ENCODE measurements around the gene NUDT14.

The NUDT14 gene

GRCh38 chr14:105123064-105123665 lies 57.9 kb downstream of the NUDT14 start:
- ChIA-PET CTCF (no interaction called here), POLR2A (ENCODE audit: low non-redundant PET) (no interaction called here)
- DNase-seq (ENCODE audit: low spot score) = no peak
- no peak overlapping the region for H3K27ac ChIP-seq
- no peak for TF ChIP-seq CTCF (conservative IDR thresholded peaks at IDR 0.05; ENCODE audit: low read depth)
